GM12891 (cell line): Measurements from ENCODE around the gene RCOR3.

Source experiments
- PAX5 ChIP-seq: IDR thresholded peaks from 2 replicates; pipeline ENCODE4 v1.6.1; 2011; ENCODE audit warnings: low read length, moderate library complexity, mild to moderate bottlenecking; ENCODE audit not compliant: insufficient read depth, severe bottlenecking
- POLR2A ChIP-seq: IDR thresholded peaks from 2 replicates; pipeline ENCODE4 v1.6.1; 2011; ENCODE audit warnings: low read depth, low read length, control low read depth
- POLR2AphosphoS5 ChIP-seq: IDR thresholded peaks from 2 replicates; pipeline ENCODE4 v1.6.1; 2011; ENCODE audit warnings: low read depth, low read length, control low read depth
- TAF1 ChIP-seq: IDR thresholded peaks from 2 replicates; pipeline ENCODE4 v1.6.1; 2011; ENCODE audit warnings: low read depth, low read length, control low read depth

DNA sequence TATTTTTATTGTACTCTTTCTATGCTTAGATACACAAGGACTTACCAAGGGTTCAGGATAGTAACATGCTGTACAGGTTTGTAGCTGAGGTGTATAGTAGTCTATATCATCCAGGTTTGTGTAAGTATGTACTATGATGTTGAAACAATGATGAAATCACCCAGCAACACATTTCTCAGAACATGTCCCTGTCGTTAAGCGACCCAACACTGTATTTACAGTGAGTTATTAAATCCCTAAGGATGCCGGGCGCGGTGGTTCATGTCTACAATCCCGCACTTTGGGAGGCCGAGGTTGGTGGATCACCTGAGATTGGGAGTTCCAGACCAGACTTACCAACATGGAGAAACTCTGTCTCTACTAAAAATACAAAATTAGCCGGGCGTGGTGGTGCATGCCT, 21.6 kb upstream of the RCOR3 start:
- no peak for TF ChIP-seq POLR2AphosphoS5
- no peak for TF ChIP-seq PAX5
- TF ChIP-seq POLR2A: no peak
- TF ChIP-seq TAF1: no peak
